CD14-positive monocyte (primary cell): Measurements from ENCODE around the gene MEGF6. TPM values are rescaled to one million over a fixed set of nuclear protein-coding genes. Genes with fewer than 3 reads are reported as not detected.
A peak's percentile ranks its signal among the peaks of the same experiment; 100 is the strongest.

ENCODE experiments used
- DNase-seq, 3 donors: peaks; one replicate each; pipeline ENCODE4 v3.0.0-alpha.2; 2011 to 2022
- H2AFZ ChIP-seq: 2 replicates; pipeline ENCODE4 v1.6.0; 2012; ENCODE audit warnings: mild to moderate bottlenecking, low read depth, low read length, inconsistent platforms; ENCODE audit not compliant: insufficient read depth, poor library complexity, severe bottlenecking
- H3K27ac ChIP-seq, 2 donors: 1 replicate in 1 of 2; 2 replicates in 1 of 2; pipeline ENCODE4 v1.5.1; 2012 to 2013; ENCODE audit warnings: low read length in 2 of 2, control low read depth in 1 of 2, inconsistent platforms in 1 of 2, low read depth in 1 of 2, mild to moderate bottlenecking in 1 of 2
- H3K27me3 ChIP-seq, 2 donors: one replicate each; pipeline versions ENCODE4 v1.6.0 to v1.6.1; 2011 to 2013; ENCODE audit warnings: low read length in 2 of 2; ENCODE audit not compliant: control insufficient read depth in 2 of 2, insufficient read depth in 2 of 2
- H3K36me3 ChIP-seq, 2 donors: replicated peaks in 1 of 2; 1 replicate in 1 of 2; 2 replicates in 1 of 2; pipeline versions ENCODE4 v1.5.1 to v1.6.1; 2012 to 2013; ENCODE audit warnings: low read length in 2 of 2, control low read depth in 1 of 2, inconsistent platforms in 1 of 2, mild to moderate bottlenecking in 1 of 2; ENCODE audit not compliant: insufficient read depth in 2 of 2, control insufficient read depth in 1 of 2
- H3K4me1 ChIP-seq, 2 donors: 1 replicate in 1 of 2; 2 replicates in 1 of 2; pipeline versions ENCODE4 v1.5.1 to v1.6.1; 2012 to 2013; ENCODE audit warnings: low read length in 2 of 2, control low read depth in 1 of 2, inconsistent platforms in 1 of 2, mild to moderate bottlenecking in 1 of 2, moderate library complexity in 1 of 2; ENCODE audit not compliant: insufficient read depth in 2 of 2, control insufficient read depth in 1 of 2
- H3K4me2 ChIP-seq: replicated peaks from 2 replicates; pipeline ENCODE3; 2012; ENCODE audit warnings: low read length, moderate library complexity, mild to moderate bottlenecking; ENCODE audit not compliant: poor library complexity, severe bottlenecking; ENCODE audit errors: extremely low read depth
- H3K4me3 ChIP-seq, 3 experiments: fragments of 200-600 bp in 1 of 3; sonication (generic) in 1 of 3; replicated peaks in 1 of 3; 1 replicate in 2 of 3; 2 replicates in 1 of 3; pipeline ENCODE4 v1.5.1; 2011 to 2013; ENCODE audit warnings: low read length in 3 of 3, mild to moderate bottlenecking in 3 of 3, control low read depth in 2 of 3, low read depth in 2 of 3, inconsistent platforms in 1 of 3, moderate library complexity in 1 of 3
- H3K79me2 ChIP-seq: 2 replicates; pipeline ENCODE4 v1.6.0; 2012; ENCODE audit warnings: mild to moderate bottlenecking, control low read depth, inconsistent platforms, low read length, moderate library complexity; ENCODE audit not compliant: insufficient read depth
- H3K9ac ChIP-seq: 2 replicates; pipeline ENCODE4 v1.6.0; 2017; ENCODE audit warnings: low read length, mild to moderate bottlenecking; ENCODE audit not compliant: insufficient read depth, poor library complexity, severe bottlenecking
- H3K9me3 ChIP-seq, 2 donors: replicated peaks in 1 of 2; 1 replicate in 1 of 2; 2 replicates in 1 of 2; pipeline versions ENCODE4 v1.5.1 to v1.6.1; 2012 to 2013; ENCODE audit warnings: low read length in 2 of 2, control low read depth in 1 of 2; ENCODE audit not compliant: control insufficient read depth in 1 of 2, insufficient read depth in 1 of 2
- H4K20me1 ChIP-seq: 2 replicates; pipeline ENCODE4 v1.6.0; 2012; ENCODE audit warnings: mild to moderate bottlenecking, low read length, control low read depth, moderate library complexity; ENCODE audit not compliant: insufficient read depth
- H3K27ac Mint-ChIP-seq, 7 donors: one replicate each; pipeline ENCODE4 v1.8.0; 2020; ENCODE audit warnings: mild to moderate bottlenecking in 7 of 7, mixed read lengths in 7 of 7, moderate library complexity in 6 of 7, inconsistent platforms in 2 of 7
- H3K27me3 Mint-ChIP-seq, 3 donors: one replicate each; pipeline ENCODE4 v1.8.0; 2021 to 2022; ENCODE audit warnings: low read depth in 3 of 3, mild to moderate bottlenecking in 3 of 3, mixed read lengths in 3 of 3, moderate library complexity in 3 of 3, inconsistent platforms in 1 of 3
- H3K36me3 Mint-ChIP-seq, 2 donors: one replicate each; pipeline ENCODE4 v1.8.0; 2020; ENCODE audit warnings: mixed read lengths in 2 of 2, inconsistent platforms in 1 of 2, mild to moderate bottlenecking in 1 of 2
- H3K4me1 Mint-ChIP-seq: one replicate; pipeline ENCODE4 v1.8.0; 2020; ENCODE audit warnings: mild to moderate bottlenecking, mixed read lengths
- H3K4me3 Mint-ChIP-seq, 2 donors: one replicate each; pipeline ENCODE4 v1.8.0; 2020; ENCODE audit warnings: mild to moderate bottlenecking in 2 of 2, mixed read lengths in 2 of 2, moderate library complexity in 1 of 2
- H3K9me3 Mint-ChIP-seq, 7 donors: one replicate each; pipeline ENCODE4 v1.8.0; 2020 to 2022; ENCODE audit warnings: mixed read lengths in 7 of 7, mild to moderate bottlenecking in 6 of 7, moderate library complexity in 6 of 7, inconsistent platforms in 2 of 7
- WGBS: methylation state at CpG from one replicate; pipeline ENCODE4 v1.1.5; 2013; ENCODE audit warnings: missing lambda C conversion rate; ENCODE audit not compliant: insufficient coverage; 5-methylcytosine and 5-hydroxymethylcytosine counted together
- intact Hi-C, 2 donors: fragments of 100-400 bp; cut with micrococcal nuclease; formaldehyde crosslinking; loops; one replicate each; pipeline versions ENCODE4 v1.15.0 to v1.15.1; 2023
- polyA plus RNA-seq, 3 donors: library from polyadenylated mRNA; depleted of rRNA in 1 of 3; unstranded in 2 of 3; stranded (reverse) in 1 of 3; fragments of 300-500 nt in 2 of 3; fragments of >200 nt in 1 of 3; fragmentation: Illumina TruSeq in 2 of 3; gene quantifications; 1 replicate in 2 of 3; 2 replicates in 1 of 3; pipeline ENCODE4 v1.2.3, GENCODE V29; 2012 to 2021
- TF ChIP-seq, protein P1 (sequence below): fragments of 200-600 bp; IDR thresholded peaks from one replicate; pipeline ENCODE4 v1.8.0; 2022; ENCODE audit warnings: antibody characterized with exemption, mild to moderate bottlenecking

MEGF6 gene
- polyA plus RNA-seq, 3 donors, result 0.39 to 3.8 (median 1.2) TPM

DNA sequence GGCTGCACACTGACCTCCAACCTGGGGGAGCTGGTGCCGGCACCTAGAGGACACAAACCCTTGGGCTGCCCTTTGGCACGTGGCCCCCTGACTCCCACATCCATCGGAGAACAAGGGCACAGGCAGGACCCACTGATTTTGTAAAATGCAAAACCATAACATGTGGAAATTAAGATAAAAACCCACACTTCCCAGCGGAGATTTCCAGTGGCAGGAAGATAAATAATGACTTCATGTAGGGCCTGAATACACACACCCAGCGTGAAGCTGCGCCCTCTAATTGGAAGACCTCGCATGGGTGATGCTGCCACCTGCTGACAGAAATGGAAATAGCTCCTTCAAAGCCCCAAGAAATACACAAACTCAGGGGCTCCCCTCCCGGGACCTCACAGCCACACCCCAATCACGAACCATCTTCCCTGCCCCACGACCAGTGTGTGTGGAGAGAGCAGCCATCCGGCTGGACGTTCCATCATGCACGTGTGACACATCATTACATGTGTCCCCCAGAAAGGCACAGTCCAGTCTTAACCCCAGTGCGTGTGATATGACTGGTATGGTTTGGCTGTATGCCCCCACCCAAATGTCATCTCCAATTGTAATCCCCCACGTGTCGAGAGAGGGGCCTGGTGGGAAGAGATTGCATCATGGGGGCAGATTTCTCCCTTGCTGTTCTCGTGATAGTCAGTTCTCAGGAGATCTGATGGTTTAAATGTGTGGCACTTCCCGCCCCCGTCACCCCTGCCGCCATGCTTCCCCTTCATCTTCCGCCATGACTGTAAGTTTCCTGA is 7.8 kb upstream of the MEGF6 start:
- Mint-ChIP-seq H3K4me3 (peak overlapping the region in 1 of 2 donors; percentile 86), H3K4me1 (peaks cover 41% of the 10 kb centered on the region), H3K27ac (peak overlapping the region in 3 of 7 donors; percentile 44 to 68 (median 61)), H3K36me3 (peaks cover 5 to 7% of the 10 kb centered on the region in 2 donors), H3K27me3 (peaks cover 2 to 26% (median 7%) of the 10 kb centered on the region in 3 donors), H3K9me3 (peaks cover 0 to 3% (median 0%) of the 10 kb centered on the region in 7 donors)
- peak overlapping the region; percentile 28 for H3K4me2 ChIP-seq
- H3K27me3 ChIP-seq, result no peaks in the 10 kb centered on the region
- H3K36me3 ChIP-seq, result no peaks in the 10 kb centered on the region
- no peak overlapping the region for H3K4me3 ChIP-seq
- peak overlapping the region; percentile 50 for H2AFZ ChIP-seq
- peaks cover 13% of the 10 kb centered on the region for H4K20me1 ChIP-seq
- peaks cover 3% of the 10 kb centered on the region for H3K79me2 ChIP-seq
- 12% methylated on average over 7 of the region's 21 CpGs for WGBS
- peaks cover 25 to 36% of the 10 kb centered on the region in 2 donors for H3K4me1 ChIP-seq
- H3K9ac ChIP-seq, result no peak overlapping the region
- intact Hi-C loops, result loop anchor here (2.0 to 5.0 kb wide), 4 partner anchors 52 to 130 kb away; no protein-coding TSS in a partner anchor
- no peak overlapping the region for H3K27ac ChIP-seq
- TF ChIP-seq, protein P1, sequence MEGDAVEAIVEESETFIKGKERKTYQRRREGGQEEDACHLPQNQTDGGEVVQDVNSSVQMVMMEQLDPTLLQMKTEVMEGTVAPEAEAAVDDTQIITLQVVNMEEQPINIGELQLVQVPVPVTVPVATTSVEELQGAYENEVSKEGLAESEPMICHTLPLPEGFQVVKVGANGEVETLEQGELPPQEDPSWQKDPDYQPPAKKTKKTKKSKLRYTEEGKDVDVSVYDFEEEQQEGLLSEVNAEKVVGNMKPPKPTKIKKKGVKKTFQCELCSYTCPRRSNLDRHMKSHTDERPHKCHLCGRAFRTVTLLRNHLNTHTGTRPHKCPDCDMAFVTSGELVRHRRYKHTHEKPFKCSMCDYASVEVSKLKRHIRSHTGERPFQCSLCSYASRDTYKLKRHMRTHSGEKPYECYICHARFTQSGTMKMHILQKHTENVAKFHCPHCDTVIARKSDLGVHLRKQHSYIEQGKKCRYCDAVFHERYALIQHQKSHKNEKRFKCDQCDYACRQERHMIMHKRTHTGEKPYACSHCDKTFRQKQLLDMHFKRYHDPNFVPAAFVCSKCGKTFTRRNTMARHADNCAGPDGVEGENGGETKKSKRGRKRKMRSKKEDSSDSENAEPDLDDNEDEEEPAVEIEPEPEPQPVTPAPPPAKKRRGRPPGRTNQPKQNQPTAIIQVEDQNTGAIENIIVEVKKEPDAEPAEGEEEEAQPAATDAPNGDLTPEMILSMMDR, result peak; percentile 85
- H3K9me3 ChIP-seq, result no peaks in the 10 kb centered on the region
- peak; percentile 66 to 76 (median 68) for DNase-seq

DNA sequence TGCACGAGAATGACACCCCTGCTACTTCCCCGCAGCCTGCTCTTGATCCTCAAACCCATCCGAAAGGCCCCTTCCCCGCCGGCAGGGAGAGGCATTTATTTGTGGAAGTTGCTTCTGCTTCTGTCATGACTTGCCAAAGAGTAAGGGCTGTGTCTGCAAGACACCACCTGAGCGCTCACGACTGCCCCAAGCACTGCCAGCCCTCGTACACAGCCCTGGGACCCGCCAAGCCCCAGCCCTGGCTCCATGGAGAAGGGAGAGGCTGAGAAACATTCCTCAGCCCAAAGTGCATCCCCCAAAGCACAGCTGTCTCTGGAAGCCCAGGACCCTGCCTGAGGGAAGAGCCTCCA is 7.2 kb upstream of the MEGF6 start:
- H3K27ac Mint-ChIP-seq, result no peak overlapping the region
- H3K9me3 Mint-ChIP-seq, result peaks cover 0 to 1% (median 0%) of the 10 kb centered on the region in 7 donors
- no peaks in the 10 kb centered on the region for H3K79me2 ChIP-seq
- peaks cover 19 to 30% of the 10 kb centered on the region in 2 donors for H3K4me1 ChIP-seq
- H3K27me3 ChIP-seq, result peaks cover 0 to 2% of the 10 kb centered on the region in 2 donors
- WGBS, result 19% methylated on average over 5 of the region's 9 CpGs
- intact Hi-C loops, result loop anchor here (2.0 to 5.0 kb wide), 4 partner anchors 51 to 130 kb away; no protein-coding TSS in a partner anchor
- H2AFZ ChIP-seq, result peak overlapping the region; percentile 6
- no peaks in the 10 kb centered on the region for H3K9me3 ChIP-seq
- peaks cover 2 to 20% (median 11%) of the 10 kb centered on the region in 3 donors for H3K27me3 Mint-ChIP-seq
- TF ChIP-seq, protein P1, result no peak
- H3K4me3 Mint-ChIP-seq, result no peak overlapping the region
- H3K9ac ChIP-seq, result no peak overlapping the region
- no peak overlapping the region for H3K4me2 ChIP-seq
- H3K27ac ChIP-seq, result no peak overlapping the region
- no peaks in the 10 kb centered on the region for H3K36me3 ChIP-seq
- H3K36me3 Mint-ChIP-seq, result peaks cover 5 to 7% of the 10 kb centered on the region in 2 donors
- no peak for DNase-seq
- peaks cover 35% of the 10 kb centered on the region for H3K4me1 Mint-ChIP-seq
- H4K20me1 ChIP-seq, result peaks cover 7% of the 10 kb centered on the region
- H3K4me3 ChIP-seq, result no peak overlapping the region
